ENCODE results near the gene DNAL1.

GRCh38 chr14:73685328-73685727 lies 40.5 kb downstream of the DNAL1 start:
- TF ChIP-seq POLR2A (IDR thresholded peaks at IDR 0.05): no peak
- TF ChIP-seq, protein P1, sequence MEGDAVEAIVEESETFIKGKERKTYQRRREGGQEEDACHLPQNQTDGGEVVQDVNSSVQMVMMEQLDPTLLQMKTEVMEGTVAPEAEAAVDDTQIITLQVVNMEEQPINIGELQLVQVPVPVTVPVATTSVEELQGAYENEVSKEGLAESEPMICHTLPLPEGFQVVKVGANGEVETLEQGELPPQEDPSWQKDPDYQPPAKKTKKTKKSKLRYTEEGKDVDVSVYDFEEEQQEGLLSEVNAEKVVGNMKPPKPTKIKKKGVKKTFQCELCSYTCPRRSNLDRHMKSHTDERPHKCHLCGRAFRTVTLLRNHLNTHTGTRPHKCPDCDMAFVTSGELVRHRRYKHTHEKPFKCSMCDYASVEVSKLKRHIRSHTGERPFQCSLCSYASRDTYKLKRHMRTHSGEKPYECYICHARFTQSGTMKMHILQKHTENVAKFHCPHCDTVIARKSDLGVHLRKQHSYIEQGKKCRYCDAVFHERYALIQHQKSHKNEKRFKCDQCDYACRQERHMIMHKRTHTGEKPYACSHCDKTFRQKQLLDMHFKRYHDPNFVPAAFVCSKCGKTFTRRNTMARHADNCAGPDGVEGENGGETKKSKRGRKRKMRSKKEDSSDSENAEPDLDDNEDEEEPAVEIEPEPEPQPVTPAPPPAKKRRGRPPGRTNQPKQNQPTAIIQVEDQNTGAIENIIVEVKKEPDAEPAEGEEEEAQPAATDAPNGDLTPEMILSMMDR (IDR thresholded peaks at IDR 0.05): no peak
